ENCODE data around the gene GNAL.

GNAL gene

DNA sequence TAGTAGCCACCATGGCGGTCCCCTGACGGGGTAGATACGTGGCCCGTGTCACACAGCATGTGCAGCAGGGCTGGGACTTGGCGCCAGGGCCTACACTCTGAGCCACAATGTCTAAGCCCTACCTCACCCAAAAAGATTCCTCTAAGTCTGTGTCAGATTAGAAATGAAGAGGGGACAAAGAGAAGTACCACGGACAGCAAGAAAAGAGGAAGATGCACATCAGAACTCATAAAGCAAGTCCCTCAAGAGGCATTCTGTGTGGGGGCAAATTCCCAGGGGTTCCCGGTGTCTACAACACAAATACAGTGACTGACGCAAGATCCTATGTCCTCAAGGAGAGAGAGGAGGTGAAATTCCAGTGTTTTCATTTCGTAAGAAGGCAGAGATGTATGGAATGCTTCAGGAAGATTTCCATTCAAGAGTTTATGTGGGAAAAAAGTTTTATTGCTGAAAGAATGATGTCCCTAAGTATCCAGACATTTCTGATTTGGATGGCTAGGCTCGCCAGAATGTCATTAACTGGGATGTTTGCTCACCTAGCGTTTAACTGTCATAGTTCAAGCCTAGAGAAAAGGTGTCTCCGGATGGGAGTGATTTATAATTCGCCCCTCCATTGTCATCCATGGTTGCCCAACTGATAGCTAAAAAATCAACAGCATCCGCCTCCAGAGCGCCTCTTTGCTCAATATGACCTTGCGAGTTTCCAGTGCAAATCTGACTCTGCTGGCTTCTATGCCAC is 86.5 kb downstream of the GNAL start:
- no peak for DNase-seq

DNA sequence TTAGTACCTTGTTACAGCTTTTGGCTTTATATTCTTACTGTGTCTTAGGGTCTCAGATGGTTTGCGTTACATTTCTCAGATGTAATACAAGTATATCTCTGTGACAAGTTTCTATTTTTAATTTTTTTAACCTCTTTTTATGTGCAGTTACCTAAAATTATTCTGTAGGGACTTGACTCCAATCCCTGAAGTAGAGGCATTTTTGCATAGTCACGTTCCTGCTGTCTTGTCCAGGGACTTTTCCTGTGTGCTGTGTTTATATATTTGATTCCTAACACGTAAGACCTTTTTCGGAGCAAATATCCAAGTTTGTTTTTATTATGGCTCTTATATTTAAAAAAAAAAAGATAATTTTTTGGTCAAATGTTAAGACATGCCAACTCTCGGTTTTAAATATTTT is 91.0 kb downstream of the GNAL start:
- DNase-seq: no peak

DNA sequence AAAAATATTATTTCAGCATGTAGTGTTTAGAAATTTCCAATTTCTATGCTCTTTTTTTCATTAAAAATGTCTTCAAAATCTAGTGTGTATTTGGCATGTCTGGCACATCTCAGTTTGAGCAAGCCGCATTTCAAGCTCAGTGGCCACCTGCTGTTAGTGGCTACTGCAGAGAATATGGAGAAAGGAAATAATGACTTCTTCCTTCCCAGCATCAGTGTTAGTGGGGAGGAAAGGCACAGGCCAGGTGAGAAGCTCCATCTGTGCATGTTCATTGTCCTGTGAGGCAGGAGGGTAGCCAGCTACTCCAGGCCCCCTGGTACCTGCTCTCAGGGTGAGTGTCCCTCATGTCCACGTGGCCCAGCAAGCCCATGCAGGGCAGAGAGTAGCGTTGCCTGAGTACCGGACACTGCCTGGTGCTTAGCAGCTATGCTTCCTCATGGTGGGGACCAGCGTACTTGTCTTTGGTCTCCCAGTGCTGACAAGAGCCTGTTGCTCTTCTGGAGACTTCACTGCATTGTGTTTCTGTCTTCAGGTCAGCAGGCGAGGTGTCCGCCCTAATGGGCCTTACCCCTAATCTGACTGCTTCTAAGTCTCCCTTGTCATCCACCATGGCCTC is 94.8 kb downstream of the GNAL start:
- no peak for DNase-seq

DNA sequence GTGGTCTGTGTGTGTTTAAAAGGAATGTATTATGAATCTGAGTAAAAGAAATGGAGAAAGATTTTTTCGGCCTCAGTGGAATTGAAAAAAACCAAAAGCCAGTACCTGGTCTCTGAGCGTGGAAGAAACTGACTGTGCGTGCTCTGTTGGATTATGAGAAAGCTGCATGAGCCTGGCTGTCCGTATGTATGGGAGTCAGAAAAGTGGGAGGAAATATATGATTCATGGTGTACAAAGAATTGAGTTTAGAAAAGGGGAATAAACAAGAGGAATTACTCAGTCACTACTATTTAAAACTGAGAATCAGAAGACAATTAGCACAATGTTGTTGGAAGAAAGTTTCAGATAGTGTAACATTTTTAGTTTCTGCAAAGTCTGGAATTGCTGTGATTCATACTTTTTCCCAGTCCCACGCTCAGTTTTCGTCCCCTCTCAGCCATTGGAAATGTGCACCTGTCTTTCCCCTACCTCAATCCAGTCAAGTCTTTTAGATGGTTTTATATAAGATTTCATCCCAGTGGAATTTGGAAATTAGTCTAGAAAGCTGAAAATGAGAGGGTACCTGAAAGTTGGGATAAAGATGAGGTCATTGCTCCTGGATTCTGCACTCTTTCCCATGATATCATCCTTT is 95.7 kb downstream of the GNAL start:
- no peak for DNase-seq

DNA sequence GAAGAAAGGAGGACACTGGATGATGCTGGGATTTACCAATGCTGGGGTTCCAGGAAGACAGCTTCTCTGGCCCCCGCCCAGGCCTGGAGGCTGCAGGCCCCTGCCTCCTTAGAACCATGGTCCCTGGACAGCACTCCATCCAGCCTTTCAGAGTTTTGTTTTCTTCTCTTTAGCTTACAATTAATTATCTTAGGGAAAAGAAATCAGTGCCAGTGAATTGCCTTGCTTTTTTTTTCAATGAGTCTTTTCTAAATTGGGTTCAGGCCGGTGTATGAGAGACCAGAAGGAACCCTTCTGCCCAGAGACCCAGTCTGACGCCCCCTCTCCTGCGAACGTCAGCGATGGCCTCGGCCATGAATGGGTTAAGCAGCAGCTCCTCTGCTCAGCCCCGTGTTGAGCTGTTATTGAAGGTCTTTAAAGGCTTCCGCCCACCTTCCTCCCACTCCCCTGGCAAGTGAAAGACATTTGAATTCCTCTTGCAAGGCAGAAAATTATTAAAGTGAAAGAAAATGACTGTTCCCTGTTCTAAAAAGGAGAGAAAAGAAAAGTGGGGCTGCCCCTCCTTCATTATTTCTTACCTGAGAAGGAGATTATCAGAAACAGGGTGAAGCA is 96.5 kb downstream of the GNAL start:
- DNase-seq: no peak

- no peak for DNase-seq
These were observed 100.8 kb downstream of the GNAL start for GRCh38 chr18:11789716-11790510.

DNA sequence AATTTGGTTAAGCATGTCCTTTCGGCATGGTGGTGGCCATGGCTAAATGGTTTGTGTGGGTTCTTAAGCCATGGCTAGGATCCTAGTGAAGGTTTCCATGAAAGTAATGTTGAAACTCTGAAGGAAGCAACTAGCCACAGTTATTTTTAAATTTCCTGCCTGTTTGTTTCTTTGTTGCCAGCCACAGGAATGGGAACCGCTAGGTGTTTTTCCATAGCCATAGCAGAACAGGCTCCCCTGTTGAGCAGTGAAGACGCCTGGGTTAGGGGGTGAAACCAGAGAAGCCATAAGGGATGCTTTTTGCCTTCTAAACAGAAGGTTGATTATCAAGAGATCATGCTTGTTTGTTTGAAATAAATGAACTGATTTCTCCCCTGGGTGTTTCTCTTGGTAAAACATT is 102.1 kb downstream of the GNAL start:
- DNase-seq: no peak

DNA sequence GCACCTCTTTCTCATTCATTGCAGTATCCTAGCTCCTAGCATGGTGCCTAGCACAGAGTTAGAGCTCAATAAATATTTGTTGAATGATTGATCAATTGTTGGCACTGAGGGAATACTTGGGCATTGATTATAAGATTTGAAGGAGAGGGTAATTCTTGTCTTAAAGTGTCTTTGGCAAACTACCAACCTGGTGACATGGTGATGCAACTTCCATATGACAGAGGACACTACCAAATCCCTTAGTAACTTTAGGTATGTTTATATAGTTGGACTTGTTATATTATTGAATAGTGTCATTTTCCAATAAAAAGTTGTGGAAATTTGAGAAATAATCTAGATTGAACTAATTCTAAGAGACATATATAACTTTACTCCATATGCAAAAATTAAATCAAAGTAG is 103.6 kb downstream of the GNAL start:
- DNase-seq: no peak

- DNase-seq: no peak
These were observed 105.1 kb downstream of the GNAL start for GRCh38 chr18:11794195-11794594.

DNA sequence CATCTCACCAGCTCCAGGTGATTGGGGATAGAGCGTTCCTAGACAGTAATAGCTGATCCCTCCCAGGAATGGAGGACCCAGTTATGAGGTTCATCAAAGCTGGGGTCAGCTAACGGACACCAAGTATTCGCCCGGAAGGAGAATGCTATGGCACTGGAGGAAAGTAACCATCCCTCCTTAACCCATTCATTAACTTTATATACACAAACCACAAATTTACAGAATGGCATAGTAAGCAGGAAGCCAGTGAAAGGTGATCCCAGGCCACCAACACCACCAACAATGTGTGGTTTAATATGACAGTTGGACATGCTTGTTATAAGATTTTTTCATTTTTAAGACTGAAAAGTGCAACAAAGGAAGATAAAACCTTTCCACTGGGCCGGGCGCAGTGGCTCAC is 106.9 kb downstream of the GNAL start:
- no peak for DNase-seq

GRCh38 chr18:11798271-11798670 is 109.2 kb downstream of the GNAL start:
- DNase-seq: no peak

DNA sequence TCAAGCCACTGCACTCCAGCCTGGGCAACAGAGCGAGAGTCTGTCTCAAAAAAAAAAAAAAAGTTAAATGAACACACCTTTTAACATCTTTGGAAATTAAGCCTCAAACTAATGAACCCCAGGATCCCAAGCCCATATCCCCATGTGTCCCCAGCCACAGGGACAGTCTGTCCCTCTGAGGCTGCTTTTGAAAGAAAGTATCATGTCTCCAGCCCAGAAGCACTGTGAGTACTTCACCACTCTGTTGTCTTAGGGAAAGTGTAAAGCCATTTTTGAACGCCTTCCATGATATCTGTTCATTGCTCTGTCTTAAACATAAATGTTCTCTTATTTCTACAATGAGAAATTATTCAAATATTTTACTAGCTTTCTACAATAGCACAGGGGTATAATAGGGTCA is 110.0 kb downstream of the GNAL start:
- no peak for DNase-seq

- no peak for DNase-seq
These were observed 111.7 kb downstream of the GNAL start for GRCh38 chr18:11800566-11801334.

DNA sequence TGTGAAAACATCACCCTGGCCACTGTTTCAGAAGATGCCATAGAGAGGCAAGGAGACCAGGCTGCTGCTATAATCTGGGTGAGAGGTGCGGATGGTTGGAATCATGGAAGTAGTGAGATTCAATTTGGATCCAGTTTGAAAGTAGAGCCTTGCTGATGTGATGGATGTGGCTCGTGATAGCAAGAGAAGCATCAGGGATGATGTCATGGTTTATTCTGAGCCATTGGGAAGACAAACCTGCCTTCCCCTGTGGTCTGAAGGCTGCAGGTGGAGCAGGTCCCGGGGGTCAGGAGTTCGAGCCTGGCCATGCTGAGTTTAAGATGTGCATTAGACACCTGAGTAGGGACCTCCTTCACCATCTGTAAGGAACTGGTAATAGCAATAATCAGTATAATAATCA is 112.5 kb downstream of the GNAL start:
- no peak for DNase-seq

- no peak for DNase-seq
These were observed 113.1 kb downstream of the GNAL start for GRCh38 chr18:11802158-11802557.

DNA sequence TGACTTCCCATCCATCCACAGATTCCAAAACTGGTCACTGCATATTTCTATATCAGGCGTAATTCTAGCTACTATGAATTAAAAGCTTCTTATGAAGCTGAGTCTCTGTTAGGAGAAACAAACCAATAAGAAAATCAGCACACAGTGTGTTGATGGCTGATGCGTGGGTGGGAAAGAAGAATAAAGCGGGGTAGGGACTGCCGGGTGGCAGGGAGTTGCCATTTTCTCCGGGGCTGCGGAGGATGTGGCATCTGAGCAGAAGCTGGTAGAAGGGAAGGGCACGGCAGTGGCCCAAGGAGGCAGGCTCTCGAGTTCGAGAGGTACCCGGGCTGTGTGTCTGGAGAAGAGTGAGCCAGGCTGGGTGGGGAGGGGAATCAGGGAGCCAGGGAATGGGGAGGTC is 113.5 kb downstream of the GNAL start:
- no peak for DNase-seq

GRCh38 chr18:11807233-11807632 is 118.2 kb downstream of the GNAL start:
- DNase-seq: no peak

DNA sequence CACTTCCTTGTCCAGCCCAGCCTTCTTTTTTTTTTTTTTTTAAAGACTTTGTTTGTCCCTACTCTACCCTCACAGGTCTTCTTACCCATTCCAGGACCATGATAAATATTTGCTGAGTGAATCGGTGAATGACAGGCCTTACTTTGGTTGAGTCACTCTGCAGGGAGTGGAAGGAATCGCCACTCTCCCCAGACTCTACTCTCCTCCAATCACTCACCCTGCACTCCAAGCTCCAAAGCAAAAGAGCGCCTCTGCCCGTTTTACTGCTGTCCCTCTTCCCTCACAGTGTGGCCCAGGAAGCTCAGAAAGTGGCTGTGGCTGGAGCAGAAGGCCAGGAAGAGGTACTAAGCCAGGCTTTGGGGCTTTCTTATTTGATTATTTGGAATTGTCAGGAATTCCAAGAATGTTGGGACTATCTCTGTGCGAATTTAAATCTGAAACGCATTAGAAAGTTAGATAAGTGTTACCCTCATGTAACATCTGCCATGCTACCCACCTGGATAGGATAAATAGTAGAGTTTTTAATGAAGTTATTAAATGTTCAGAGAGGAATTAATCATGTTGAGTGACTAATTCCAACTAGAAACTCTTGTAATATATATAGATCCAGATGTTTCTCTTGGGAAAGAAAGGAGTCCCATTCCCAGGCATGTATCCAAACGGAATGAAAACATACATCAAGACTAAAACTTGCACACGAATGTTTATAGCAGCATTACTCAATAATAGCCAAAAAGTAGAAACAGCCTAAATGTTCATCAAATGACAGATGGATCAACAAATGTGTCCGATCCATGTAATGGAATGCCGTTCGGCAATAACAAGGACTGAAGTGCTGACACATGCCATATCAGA is 119.2 kb downstream of the GNAL start:
- DNase-seq: no peak

DNA sequence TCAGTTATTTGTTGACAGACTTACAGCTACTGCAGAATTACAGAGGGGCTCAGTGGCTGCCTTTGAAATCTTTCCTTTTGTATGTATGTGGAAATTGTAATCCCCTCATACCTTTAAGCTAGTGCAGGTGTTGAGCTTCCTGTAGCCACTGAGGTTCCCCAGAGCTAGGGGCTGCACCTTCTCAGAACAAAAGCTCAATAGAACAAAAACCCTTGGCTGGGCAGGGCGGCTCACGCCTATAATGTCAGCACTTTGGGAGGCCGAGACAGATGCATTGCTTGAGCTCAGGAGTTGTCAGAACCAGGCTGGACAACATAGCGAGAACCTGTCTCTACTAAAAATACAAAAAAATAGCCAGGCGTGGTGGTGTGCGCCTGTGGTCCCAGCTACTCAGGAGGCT is 120.8 kb downstream of the GNAL start:
- DNase-seq: no peak

- no peak for DNase-seq
These were observed 121.3 kb downstream of the GNAL start for GRCh38 chr18:11810379-11810778.

DNA sequence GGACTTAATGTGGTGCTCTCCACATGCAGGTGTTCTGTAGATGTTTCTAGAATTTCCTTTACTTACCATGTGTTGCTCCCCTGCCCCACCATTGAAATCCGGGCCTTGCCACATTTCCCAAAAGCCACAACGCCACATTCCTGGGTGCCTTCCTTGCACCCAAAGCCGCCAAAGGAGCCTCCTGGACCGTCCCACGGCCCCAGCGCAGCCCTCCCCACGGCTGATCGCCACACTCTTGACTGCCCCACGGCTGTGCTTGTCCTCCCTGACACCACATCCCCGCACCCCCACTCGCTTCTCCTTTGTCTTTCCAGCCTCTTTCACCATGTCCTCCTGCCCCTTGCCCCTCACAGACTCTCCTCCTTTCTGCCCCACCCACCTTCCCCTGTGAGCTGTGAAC is 121.9 kb downstream of the GNAL start:
- DNase-seq: no peak
